ENCODE results near the gene TBC1D16.

The TBC1D16 gene

GRCh38 chr17:79938336-79939093 is 97.2 kb downstream of the TBC1D16 start:
- TF ChIP-seq EZH2phosphoT487 (IDR thresholded peaks at IDR 0.05; ENCODE audit: borderline replicate concordance) (no peak), CTCF (conservative IDR thresholded peaks at IDR 0.05; ENCODE audit: low read length) (no peak)
- no peaks in the 10 kb centered on the region for H4K20me1 ChIP-seq (ENCODE audit: insufficient read depth, low read length, poor library complexity, severe bottlenecking)

DNA sequence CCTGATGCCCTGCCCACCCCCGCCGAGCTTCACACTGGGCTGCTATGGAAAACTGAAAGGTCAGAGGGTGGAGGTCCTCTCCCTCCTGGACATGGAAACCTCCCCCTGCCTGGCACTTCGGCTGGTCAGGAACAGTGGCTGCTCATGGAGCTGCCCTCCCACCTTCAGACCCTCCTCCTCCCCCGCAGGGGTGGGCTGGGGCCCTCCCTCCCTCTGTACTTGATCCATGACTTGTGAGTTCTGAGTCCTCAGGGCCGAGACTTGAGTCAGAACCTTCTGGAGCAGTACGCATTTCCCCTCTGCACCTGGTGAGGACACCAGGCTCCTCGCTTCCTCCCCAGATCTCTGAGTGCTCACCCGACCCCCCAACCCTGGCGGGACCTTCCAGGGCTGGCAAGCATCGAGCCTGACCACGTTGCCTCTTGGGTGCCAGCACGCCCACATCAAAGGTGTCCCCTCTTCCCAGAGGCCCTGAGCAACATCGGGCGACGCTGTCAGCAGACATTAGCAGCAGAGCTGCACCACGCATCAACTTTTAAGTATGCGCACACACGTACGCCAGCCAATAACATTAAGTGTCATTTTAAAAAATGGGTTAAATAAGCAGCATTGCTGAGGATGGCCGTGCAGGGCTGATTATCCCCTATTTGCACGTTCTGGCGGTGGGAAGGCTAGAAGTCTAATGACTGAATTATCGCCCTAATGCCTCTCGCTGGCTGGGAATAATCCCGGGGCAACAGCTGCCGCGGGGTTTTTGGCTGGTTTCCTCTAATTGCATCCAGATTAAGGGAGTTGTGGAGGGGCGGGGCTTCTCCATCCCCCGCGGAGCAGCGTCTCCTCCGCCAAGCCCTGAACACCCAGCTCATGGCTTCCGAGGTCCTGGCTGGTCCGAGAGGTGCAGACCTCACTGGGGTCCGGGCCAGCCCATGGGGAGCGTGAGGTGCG is 98.0 kb downstream of the TBC1D16 start:
- Histone ChIP-seq H3K4me2 (ENCODE audit: low read depth, low read length, poor library complexity, severe bottlenecking) (peak overlapping the region; percentile 14), H3K27me3 (ENCODE audit: insufficient read depth, low read length, poor library complexity, severe bottlenecking) (no peaks in the 10 kb centered on the region)

More at GRCh38 chr17:79938336-79939093, 97.2 kb downstream of the TBC1D16 start:
- Histone ChIP-seq H3K27me3 (ENCODE audit: insufficient read depth, low read length, poor library complexity, severe bottlenecking) (no peaks in the 10 kb centered on the region), H2AFZ (ENCODE audit: low read length) (no peak overlapping the region), H3K4me1 (ENCODE audit: insufficient read depth, low read length, poor library complexity, severe bottlenecking) (peaks cover 32% of the 10 kb centered on the region), H3F3A (ENCODE audit: low read depth) (no peaks in the 10 kb centered on the region), H3K36me3 (ENCODE audit: insufficient read depth, low read length) (no peaks in the 10 kb centered on the region), H3K9me3 (ENCODE audit: insufficient read depth, low read depth, low read length) (no peaks in the 10 kb centered on the region), H3K9me2 (replicated peaks; ENCODE audit: low read depth, low read length) (no peaks in the 10 kb centered on the region), H3K9ac (ENCODE audit: low read depth, low read length, poor library complexity, severe bottlenecking) (no peak overlapping the region), H3K79me2 (ENCODE audit: insufficient read depth, low read length) (no peaks in the 10 kb centered on the region), H3K4me2 (ENCODE audit: low read depth, low read length, poor library complexity, severe bottlenecking) (no peak overlapping the region), H3K4me3 (ENCODE audit: low read length, poor library complexity, severe bottlenecking) (no peak overlapping the region)

More for the DNA sequence above, 98.0 kb downstream of the TBC1D16 start:
- Histone ChIP-seq H3K9ac (ENCODE audit: low read depth, low read length, poor library complexity, severe bottlenecking) (peak overlapping the region; percentile 4), H3K4me3 (ENCODE audit: low read length, poor library complexity, severe bottlenecking) (peak overlapping the region; percentile 14), H3K4me1 (ENCODE audit: insufficient read depth, low read length, poor library complexity, severe bottlenecking) (peaks cover 36% of the 10 kb centered on the region), H3K36me3 (ENCODE audit: insufficient read depth, low read length) (no peaks in the 10 kb centered on the region), H2AFZ (ENCODE audit: low read length) (no peak overlapping the region), H3K9me3 (ENCODE audit: insufficient read depth, low read depth, low read length) (no peaks in the 10 kb centered on the region), H3F3A (ENCODE audit: low read depth) (no peaks in the 10 kb centered on the region), H3K9me2 (replicated peaks; ENCODE audit: low read depth, low read length) (no peaks in the 10 kb centered on the region), H4K20me1 (ENCODE audit: insufficient read depth, low read length, poor library complexity, severe bottlenecking) (no peaks in the 10 kb centered on the region), H3K79me2 (ENCODE audit: insufficient read depth, low read length) (no peaks in the 10 kb centered on the region)
- TF ChIP-seq CTCF (conservative IDR thresholded peaks at IDR 0.05; ENCODE audit: low read length) (no peak), EZH2phosphoT487 (IDR thresholded peaks at IDR 0.05; ENCODE audit: borderline replicate concordance) (no peak)

All from Loucy (cell line).